22Rv1 (cell line): Measurements from ENCODE around the gene NFKB1.

Experiments
- ZFX ChIP-seq: fragments of 450-650 bp; IDR thresholded peaks from 2 replicates; pipeline ENCODE4 v1.6.1; 2017; ENCODE audit warnings: antibody characterized with exemption, borderline replicate concordance
- TF ChIP-seq, protein P1 (sequence below): fragments of 450-650 bp; IDR thresholded peaks from 2 replicates; pipeline ENCODE4 v1.5.1; 2017; ENCODE audit warnings: mild to moderate bottlenecking

DNA sequence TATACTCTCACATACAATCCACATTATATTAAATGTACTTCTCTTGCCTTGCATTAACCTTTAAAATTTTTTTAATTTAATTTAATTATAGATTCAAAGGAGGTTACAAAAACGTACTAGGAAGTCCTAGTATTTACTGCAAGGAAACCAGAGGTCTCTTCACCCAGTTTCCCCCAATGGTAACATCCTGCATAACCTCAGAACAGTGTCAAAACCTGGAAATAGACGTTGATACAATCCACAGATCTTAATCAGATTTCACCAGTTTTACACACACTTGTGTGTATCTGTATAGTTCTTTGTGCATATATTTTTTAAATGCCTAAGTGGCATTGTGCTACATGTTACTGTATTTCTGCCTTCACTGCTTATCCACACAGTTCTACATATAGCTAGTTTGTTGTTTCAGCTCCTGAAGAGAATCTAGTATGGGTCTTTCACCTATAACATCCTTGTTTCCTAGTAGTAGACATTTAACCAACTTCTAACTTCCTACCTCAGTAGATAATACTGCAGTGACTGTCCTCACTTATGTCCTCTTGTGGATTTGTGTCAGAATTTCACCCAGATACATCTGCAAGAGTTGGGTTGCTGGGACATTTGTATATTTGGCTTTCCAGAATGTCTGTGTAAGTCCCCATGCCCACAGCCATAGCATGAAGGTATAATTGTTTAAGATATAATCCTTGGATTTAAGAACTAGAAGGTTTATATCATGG is 103.2 kb downstream of the NFKB1 start:
- TF ChIP-seq, protein P1, sequence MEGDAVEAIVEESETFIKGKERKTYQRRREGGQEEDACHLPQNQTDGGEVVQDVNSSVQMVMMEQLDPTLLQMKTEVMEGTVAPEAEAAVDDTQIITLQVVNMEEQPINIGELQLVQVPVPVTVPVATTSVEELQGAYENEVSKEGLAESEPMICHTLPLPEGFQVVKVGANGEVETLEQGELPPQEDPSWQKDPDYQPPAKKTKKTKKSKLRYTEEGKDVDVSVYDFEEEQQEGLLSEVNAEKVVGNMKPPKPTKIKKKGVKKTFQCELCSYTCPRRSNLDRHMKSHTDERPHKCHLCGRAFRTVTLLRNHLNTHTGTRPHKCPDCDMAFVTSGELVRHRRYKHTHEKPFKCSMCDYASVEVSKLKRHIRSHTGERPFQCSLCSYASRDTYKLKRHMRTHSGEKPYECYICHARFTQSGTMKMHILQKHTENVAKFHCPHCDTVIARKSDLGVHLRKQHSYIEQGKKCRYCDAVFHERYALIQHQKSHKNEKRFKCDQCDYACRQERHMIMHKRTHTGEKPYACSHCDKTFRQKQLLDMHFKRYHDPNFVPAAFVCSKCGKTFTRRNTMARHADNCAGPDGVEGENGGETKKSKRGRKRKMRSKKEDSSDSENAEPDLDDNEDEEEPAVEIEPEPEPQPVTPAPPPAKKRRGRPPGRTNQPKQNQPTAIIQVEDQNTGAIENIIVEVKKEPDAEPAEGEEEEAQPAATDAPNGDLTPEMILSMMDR = no peak
- no peak for TF ChIP-seq ZFX
